GM21619 (cell line): ENCODE measurements around the gene CTNNA3.

Experiments used
- ATAC-seq: cut with Tn5 transposase; IDR thresholded peaks from one replicate; pipeline ENCODE4 v1.9.1; 2021; ENCODE audit not compliant: unreplicated experiment

CTNNA3 gene

GRCh38 chr10:65900271-65900670 lies 1795.7 kb downstream of the CTNNA3 start:
- no peak for ATAC-seq

- no peak for ATAC-seq
Observed at GRCh38 chr10:65898055-65898454, 1797.9 kb downstream of the CTNNA3 start.

GRCh38 chr10:65894961-65895360 lies 1801.0 kb downstream of the CTNNA3 start:
- ATAC-seq: no peak

GRCh38 chr10:65894379-65894778 lies 1801.6 kb downstream of the CTNNA3 start:
- ATAC-seq: no peak

DNA sequence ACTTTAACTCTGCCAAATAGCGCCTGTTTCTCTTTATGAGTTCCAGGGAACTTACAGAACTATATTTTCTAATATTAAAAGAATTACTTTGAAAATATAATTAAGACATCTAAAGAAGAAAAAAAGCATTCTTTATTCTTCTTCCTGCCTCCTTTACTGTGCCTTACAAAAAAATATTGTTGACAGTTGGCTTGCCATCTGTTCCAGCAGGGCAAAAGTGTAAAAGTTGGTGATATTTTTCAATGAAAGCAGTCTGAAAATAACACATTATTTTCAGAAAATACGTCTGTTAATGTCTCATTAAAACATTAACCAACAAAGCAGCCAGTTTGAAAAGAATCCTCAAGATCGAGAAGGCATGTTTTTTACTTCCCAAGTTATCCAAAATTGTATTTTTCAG lies 1802.3 kb downstream of the CTNNA3 start:
- ATAC-seq: no peak

GRCh38 chr10:65892284-65892683 lies 1803.7 kb downstream of the CTNNA3 start:
- ATAC-seq: no peak

- peak; percentile 76 for ATAC-seq
Observed at GRCh38 chr10:65891073-65891981, 1804.7 kb downstream of the CTNNA3 start.

GRCh38 chr10:65864529-65864928 lies 1831.5 kb downstream of the CTNNA3 start:
- no peak for ATAC-seq

DNA sequence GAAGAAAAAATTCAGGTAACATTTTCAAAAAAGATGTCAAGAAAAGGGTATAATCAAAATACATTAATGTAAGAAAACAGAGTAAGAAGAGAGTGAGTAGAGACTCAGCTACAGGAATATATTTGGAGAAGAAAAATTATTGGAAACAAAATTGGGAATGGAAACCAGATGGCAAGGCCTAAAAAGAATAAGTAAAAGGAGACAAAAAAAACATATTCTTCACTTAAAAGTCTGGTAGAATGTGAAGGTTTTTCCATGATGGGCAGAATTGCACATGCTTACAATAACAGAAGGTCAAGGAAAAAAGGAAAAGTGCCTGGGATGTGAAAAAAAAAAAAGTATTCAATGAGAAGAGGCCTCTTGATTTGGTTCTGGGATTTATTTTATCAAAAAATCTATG lies 1832.0 kb downstream of the CTNNA3 start:
- ATAC-seq: no peak
